HG03066 (cell line): ENCODE measurements around the gene AGMO.
"Not testable (repeated sequence)": the region's sequence is repeated elsewhere in the genome, so short reads cannot be mapped to it uniquely, and the experiment has no call there.

Source experiments
- ATAC-seq: cut with Tn5 transposase; IDR thresholded peaks from one replicate; pipeline ENCODE4 v1.9.1; 2021; ENCODE audit warnings: low read depth; ENCODE audit not compliant: unreplicated experiment

AGMO gene

DNA sequence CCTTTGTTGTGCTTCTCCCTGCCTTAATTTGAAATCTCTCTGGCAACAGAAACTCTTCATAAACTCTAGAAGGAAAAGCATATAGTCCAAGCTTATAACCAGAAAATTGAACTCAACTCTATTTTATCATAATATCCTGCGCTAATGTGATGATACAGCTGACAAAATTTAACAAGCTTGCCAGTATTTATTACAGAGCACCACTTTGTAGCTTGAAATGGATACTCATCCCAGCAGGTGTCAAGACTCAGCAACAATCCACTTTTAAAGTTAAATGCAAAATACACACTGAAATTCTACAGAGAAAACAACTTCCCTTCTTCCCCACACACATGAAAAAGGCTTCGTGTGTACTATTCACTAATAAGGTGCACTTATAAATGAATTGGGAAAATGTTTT is 228.9 kb downstream of the AGMO start:
- ATAC-seq: no peak

- ATAC-seq: no peak
These were observed 230.9 kb downstream of the AGMO start for GRCh38 chr7:15330943-15331342.

- ATAC-seq: no peak
These were observed 234.8 kb downstream of the AGMO start for GRCh38 chr7:15327001-15327400.

- no peak for ATAC-seq
These were observed 235.7 kb downstream of the AGMO start for GRCh38 chr7:15326044-15326644.

DNA sequence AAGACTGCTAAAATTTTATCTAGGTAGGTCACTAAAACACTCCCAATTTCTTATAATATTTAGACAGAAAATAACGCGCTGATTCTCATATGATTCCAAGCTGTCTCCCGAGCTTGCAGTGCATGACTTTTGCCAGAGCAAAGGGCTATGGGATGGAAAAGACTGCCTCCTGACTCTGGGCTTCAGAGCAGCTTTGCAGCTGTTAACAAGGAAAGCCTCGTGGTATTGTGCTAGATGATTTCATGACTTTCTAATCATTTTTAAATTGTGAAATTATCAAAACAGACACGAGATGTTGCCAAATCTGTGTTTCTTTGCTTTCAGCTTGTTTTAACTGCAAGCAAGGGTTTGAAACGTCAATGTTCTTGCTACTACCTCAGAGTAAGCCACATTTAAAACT is 238.3 kb downstream of the AGMO start:
- ATAC-seq: no peak

- ATAC-seq: no peak
These were observed 244.6 kb downstream of the AGMO start for GRCh38 chr7:15317215-15317614.

DNA sequence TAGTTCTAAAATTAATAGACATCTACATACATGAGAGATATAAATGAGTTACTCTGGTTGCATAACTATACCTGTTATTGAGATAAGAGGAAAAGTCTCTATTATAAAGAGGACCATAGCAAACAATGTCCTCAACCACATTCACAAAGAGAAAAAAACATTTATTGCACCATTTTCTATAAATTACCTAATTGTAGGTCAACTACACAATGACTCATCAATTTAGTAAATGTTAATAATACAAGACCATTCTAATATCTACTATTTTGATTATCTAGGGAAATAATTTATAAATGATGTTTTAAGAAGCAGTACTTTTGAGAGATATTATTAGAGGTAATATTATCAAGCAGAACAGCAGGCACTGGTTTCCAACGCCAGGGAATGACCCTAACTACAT is 246.1 kb downstream of the AGMO start:
- ATAC-seq: no peak

- ATAC-seq: no peak
These were observed 246.9 kb downstream of the AGMO start for GRCh38 chr7:15314922-15315321.

GRCh38 chr7:15313361-15313760 is 248.5 kb downstream of the AGMO start:
- no peak for ATAC-seq

DNA sequence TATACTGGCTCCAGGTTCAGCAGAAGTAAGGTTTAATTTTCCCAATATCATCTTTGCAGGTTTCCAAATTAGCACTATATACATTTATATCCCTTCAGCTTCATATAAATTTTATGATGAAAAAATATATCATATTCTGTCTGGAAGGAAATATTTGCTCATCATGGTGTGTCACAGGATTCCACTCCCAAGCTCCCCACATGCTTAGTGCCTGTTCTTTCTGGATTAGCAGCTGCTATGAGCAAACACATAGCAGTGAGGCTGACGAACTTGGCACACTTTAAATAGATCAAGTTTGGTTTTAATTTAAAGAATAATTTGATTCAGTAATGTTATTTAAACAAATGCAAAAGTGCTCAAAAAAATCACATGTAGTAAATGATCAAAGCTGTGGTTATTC is 251.9 kb downstream of the AGMO start:
- no peak for ATAC-seq

DNA sequence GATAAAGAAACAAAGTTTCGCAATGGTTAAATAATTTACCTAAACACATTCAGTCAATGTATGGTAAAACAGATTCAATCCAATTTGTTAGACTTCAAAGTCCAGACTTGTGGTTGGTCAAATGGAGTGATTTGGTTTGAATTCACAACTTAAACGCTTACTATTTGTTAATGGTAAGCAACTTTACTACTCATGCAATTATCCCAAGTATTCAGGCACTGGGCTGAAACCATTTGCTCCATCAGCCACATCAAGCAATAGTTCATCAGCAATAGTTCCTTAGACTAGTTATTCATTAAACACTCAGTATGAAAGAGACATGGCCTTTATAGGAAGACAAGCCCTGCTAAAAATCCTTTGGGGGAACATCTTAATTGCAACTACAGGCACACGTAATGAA is 253.0 kb downstream of the AGMO start:
- ATAC-seq: no peak

DNA sequence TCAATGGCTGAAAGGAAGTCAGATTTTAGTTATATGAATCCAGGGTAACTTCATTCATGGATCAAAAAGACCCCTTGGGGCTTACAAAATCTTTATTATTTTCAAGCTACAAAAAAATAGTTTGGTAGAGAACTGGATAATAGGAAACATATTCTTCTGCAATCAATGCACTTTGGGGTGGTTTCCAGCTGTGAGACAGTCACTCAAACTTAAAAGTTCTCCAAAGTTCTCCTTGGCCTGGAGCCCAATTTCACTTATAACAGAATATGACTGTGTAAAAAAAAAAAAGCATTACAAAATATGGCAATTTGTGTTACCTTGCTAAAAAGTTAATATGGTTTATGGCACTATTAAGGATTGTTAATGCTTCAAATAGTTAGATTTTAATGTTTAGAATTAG is 255.5 kb downstream of the AGMO start:
- no peak for ATAC-seq

DNA sequence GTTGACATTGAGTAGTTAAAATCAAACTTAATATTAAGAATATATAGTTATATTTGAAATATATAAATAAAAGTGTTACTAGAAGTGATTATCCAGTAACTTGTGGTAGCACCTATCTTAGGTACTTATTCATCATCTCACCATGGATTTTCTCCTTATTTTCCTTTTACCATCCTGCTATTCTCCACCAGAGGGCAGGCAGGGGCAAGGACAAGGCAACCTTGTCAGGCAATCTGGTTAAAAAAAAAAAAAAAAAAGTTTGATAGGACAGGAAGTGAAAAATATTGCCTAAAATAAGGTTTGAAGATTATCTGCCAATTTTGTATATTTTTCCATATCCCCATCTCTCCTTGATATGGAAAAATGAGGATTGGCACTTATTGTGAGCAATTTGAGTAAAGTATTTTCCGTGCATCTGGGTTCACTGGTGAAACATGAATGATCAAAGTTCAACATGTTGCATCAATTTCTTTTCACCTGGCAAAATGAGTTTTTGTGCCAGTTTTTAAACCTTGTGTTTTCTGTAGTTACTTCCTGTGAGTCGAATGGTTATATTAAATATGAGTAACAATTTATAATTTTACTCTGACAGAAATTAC is 256.7 kb downstream of the AGMO start:
- ATAC-seq: no peak

DNA sequence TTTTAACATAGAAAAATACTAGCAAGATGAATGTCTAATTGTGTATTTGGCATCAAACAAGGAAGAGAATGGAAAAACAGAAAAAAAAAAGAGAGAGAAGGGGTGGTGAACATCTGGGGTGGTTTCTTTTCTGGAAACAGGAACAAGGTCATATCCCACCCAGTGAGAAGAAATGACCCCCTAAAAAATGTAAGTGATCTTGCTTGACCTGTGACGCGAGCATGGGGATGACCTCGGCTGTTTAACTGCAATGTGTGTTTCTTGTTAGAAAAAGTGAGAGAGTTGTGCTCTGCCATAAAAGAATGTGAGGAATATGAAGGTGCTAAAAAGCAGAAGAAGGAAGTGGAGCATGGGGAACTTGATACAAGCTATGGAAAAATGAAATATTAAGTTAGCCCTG is 258.5 kb downstream of the AGMO start:
- no peak for ATAC-seq

- ATAC-seq: not testable (repeated sequence)
These were observed 260.8 kb downstream of the AGMO start for GRCh38 chr7:15300986-15301385.

GRCh38 chr7:15292138-15292537 is 269.7 kb downstream of the AGMO start:
- no peak for ATAC-seq

GRCh38 chr7:15291699-15292098 is 270.1 kb downstream of the AGMO start:
- no peak for ATAC-seq

GRCh38 chr7:15288741-15289140 is 273.1 kb downstream of the AGMO start:
- no peak for ATAC-seq

DNA sequence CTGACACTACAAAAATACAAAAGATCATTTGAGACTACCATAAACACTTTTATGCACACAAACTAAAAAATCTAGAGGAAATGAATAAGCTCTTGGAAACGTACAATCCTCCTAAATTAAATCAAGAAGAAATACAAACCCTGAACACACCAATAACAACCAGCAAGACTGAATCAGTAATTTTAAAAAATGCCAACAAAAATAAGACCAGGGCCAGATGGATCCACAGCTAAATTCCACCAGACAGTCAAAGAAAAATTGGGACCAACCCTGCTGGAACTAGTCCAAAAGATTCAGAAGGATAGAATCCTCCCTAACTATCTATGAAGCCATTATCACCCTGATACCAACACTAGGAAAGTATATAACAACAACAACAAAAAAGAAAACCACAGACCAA is 277.4 kb downstream of the AGMO start:
- no peak for ATAC-seq

GRCh38 chr7:15280078-15280733 is 281.6 kb downstream of the AGMO start:
- ATAC-seq: no peak

DNA sequence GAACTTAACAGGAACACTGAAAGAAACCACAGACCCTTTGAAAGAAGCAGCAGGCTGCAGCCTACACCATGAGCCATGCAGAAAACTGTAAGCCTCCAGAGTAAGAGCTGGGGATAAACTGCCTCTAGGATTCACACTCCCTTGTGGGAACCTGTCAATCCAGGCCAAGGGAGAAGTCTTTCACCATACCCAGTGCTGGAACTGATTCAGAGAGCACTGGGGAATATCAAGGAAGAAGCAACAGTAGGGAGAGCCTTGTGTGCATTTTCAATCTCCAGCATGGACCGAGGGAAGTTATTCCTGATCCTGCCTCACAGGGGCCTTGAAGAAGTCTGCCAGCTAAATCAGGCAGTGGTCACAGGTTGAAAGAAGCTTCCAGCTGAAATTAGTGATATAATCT is 282.2 kb downstream of the AGMO start:
- ATAC-seq: no peak

DNA sequence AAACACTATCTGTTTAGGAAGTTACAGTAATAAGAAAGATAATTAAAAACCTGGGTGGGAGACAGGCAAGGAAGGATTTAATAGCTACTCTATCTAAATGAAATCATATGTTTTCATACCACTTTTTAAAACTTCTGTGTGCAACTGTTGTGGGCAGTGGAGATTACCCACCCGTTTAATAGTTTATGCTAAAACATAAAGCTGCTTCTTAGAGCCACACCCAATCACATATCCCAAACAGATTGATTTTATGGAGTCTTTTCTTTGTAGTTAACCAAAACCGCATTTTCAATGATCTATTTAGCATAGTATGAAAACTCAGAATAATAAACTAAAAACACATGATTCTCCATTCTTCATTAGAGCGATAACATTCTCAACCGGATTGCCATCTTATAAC is 304.1 kb downstream of the AGMO start:
- ATAC-seq: no peak
